ENCODE data around the gene MLPH. TPM values are rescaled to one million over a fixed set of nuclear protein-coding genes. Genes with fewer than 3 reads are reported as not detected.
A peak's percentile ranks its signal among the peaks of the same experiment; 100 is the strongest.

Gene MLPH
- total and polyA plus RNA-seq, 9 of the 15 experiments (the other 6 are each of a cell fraction or from before 2014, with no cell fraction given): 0.22 TPM; not detected in 8

DNA sequence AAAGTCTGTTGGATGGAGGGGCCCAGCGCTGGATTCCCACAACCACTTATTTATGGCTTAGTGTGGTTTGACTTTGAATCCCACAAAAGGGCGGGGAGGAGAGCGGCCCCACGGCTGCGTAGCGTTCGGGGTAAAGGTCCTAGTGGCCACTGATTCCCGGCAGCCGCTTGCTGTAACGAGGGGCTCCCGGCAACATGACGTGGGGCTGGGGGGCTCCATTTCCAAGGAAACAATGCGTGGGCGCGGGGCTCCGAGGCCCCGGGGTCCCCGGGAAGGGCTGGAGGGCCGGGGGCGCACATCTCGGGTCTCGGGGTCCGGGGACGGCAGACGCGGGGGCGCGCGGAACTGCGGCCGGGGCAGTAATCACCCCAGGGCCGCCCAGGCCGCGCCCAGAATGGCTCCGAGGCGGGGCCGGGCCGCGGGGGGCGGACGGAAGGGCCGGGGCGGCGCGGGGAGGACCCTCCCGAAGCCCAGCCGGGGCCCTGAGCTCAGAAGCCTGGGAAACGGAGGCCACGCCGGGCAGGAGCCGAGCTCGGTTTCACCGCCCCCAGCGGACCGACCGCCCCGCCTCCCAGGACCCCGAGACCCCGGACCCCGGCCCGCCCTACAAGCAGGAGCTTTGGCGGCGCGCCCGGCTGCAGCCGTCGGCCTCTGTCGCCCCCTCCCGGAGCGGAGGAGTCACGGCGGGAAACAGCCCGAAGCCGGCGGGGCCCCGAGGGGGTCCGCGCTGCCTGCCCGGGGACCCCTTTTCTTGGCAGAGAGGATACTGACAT lies 11.9 kb upstream of the MLPH start (continued):
- TF ChIP-seq, protein P1, sequence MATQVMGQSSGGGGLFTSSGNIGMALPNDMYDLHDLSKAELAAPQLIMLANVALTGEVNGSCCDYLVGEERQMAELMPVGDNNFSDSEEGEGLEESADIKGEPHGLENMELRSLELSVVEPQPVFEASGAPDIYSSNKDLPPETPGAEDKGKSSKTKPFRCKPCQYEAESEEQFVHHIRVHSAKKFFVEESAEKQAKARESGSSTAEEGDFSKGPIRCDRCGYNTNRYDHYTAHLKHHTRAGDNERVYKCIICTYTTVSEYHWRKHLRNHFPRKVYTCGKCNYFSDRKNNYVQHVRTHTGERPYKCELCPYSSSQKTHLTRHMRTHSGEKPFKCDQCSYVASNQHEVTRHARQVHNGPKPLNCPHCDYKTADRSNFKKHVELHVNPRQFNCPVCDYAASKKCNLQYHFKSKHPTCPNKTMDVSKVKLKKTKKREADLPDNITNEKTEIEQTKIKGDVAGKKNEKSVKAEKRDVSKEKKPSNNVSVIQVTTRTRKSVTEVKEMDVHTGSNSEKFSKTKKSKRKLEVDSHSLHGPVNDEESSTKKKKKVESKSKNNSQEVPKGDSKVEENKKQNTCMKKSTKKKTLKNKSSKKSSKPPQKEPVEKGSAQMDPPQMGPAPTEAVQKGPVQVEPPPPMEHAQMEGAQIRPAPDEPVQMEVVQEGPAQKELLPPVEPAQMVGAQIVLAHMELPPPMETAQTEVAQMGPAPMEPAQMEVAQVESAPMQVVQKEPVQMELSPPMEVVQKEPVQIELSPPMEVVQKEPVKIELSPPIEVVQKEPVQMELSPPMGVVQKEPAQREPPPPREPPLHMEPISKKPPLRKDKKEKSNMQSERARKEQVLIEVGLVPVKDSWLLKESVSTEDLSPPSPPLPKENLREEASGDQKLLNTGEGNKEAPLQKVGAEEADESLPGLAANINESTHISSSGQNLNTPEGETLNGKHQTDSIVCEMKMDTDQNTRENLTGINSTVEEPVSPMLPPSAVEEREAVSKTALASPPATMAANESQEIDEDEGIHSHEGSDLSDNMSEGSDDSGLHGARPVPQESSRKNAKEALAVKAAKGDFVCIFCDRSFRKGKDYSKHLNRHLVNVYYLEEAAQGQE (IDR thresholded peaks at IDR 0.05; ENCODE audit: borderline replicate concordance): peak; percentile 48; the same call in 1 of the 2 replicates
- TF ChIP-seq, protein P1 (CRISPR knock-in tag; IDR thresholded peaks at IDR 0.05; ENCODE audit: low read depth): no peak
- no peak for TF ChIP-seq EP400 (IDR thresholded peaks at IDR 0.05)
- no peak for TF ChIP-seq KDM2B (CRISPR knock-in tag; IDR thresholded peaks at IDR 0.05)
- peak; percentile 31 for TF ChIP-seq SP2 (IDR thresholded peaks at IDR 0.05; ENCODE audit: extremely low read depth, low read depth, low read length, poor library complexity, severe bottlenecking)
- no peak for TF ChIP-seq ATF1 (CRISPR knock-in tag; IDR thresholded peaks at IDR 0.05)
- TF ChIP-seq ATF1 (tag; IDR thresholded peaks at IDR 0.05): 0 out of 2 replicates have a peak, but pooled peaks have one; percentile 27
- TF ChIP-seq FIP1L1 (IDR thresholded peaks at IDR 0.05; ENCODE audit: low read depth, low read length, poor library complexity, severe bottlenecking): no peak
- TF ChIP-seq SUPT5H (IDR thresholded peaks at IDR 0.05): peak; percentile 30; the same call in 1 of the 2 replicates
- TF ChIP-seq TAF1 (IDR thresholded peaks at IDR 0.05; ENCODE audit: control insufficient read depth, extremely low read depth, insufficient read depth, low read length, severe bottlenecking): peak; percentile 26
- TF ChIP-seq NCOA6 (IDR thresholded peaks at IDR 0.05): no peak
- TF ChIP-seq CXXC5 (CRISPR knock-in tag; IDR thresholded peaks at IDR 0.05): peak; percentile 60; the same call in 1 of the 2 replicates
- TF ChIP-seq GATAD2B (IDR thresholded peaks at IDR 0.05; ENCODE audit: borderline replicate concordance): peak; percentile 66; the same call in 1 of the 2 replicates
- TF ChIP-seq, protein P2, sequence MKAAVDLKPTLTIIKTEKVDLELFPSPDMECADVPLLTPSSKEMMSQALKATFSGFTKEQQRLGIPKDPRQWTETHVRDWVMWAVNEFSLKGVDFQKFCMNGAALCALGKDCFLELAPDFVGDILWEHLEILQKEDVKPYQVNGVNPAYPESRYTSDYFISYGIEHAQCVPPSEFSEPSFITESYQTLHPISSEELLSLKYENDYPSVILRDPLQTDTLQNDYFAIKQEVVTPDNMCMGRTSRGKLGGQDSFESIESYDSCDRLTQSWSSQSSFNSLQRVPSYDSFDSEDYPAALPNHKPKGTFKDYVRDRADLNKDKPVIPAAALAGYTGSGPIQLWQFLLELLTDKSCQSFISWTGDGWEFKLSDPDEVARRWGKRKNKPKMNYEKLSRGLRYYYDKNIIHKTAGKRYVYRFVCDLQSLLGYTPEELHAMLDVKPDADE (conservative IDR thresholded peaks at IDR 0.05; ENCODE audit: control insufficient read depth, low read depth, low read length): 0 out of 2 replicates have a peak, but pooled peaks have one; percentile 15
- TF ChIP-seq EGR1 (conservative IDR thresholded peaks at IDR 0.05): peak; percentile 69
- TF ChIP-seq HDAC8 (tag; IDR thresholded peaks at IDR 0.05): no peak
- TF ChIP-seq, protein P3, sequence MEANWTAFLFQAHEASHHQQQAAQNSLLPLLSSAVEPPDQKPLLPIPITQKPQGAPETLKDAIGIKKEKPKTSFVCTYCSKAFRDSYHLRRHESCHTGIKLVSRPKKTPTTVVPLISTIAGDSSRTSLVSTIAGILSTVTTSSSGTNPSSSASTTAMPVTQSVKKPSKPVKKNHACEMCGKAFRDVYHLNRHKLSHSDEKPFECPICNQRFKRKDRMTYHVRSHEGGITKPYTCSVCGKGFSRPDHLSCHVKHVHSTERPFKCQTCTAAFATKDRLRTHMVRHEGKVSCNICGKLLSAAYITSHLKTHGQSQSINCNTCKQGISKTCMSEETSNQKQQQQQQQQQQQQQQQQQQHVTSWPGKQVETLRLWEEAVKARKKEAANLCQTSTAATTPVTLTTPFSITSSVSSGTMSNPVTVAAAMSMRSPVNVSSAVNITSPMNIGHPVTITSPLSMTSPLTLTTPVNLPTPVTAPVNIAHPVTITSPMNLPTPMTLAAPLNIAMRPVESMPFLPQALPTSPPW (CRISPR knock-in tag; IDR thresholded peaks at IDR 0.05): peak; percentile 79

All from K562 (cell line).